Osteoblast (primary cell): Measurements from ENCODE around the gene CCL22. TPM values are rescaled to one million over a fixed set of nuclear protein-coding genes. Genes with fewer than 3 reads are reported as not detected.

ENCODE experiments used
- DNase-seq: peaks from one replicate; pipeline ENCODE4 v3.0.0; 2011; ENCODE audit warnings: low spot score, mixed read lengths; ENCODE audit not compliant: insufficient read length; ENCODE audit errors: missing footprints
- H2AFZ ChIP-seq: 2 replicates; pipeline ENCODE4 v1.6.0; 2011; ENCODE audit warnings: mild to moderate bottlenecking, low read length
- H3K27ac ChIP-seq: 2 replicates; pipeline ENCODE4 v1.5.1; 2011; ENCODE audit warnings: mild to moderate bottlenecking, low read depth, low read length, moderate library complexity
- H3K27me3 ChIP-seq: 2 replicates; pipeline ENCODE4 v1.6.0; 2012; ENCODE audit warnings: mild to moderate bottlenecking, control low read depth, inconsistent platforms, low read length, moderate library complexity; ENCODE audit not compliant: insufficient read depth
- H3K36me3 ChIP-seq: 2 replicates; pipeline ENCODE4 v1.5.1; 2011; ENCODE audit warnings: mild to moderate bottlenecking, low read length, control low read depth, moderate library complexity; ENCODE audit not compliant: insufficient read depth
- H3K4me1 ChIP-seq: 2 replicates; pipeline ENCODE4 v1.5.1; 2011; ENCODE audit warnings: mild to moderate bottlenecking, low read length, control low read depth, moderate library complexity; ENCODE audit not compliant: insufficient read depth
- H3K4me2 ChIP-seq: 2 replicates; pipeline ENCODE4 v1.6.0; 2011; ENCODE audit warnings: mild to moderate bottlenecking, low read length; ENCODE audit not compliant: insufficient read depth
- H3K4me3 ChIP-seq: fragments of 200-600 bp; sonication (generic); 3 replicates; pipeline ENCODE4 v1.5.1; 2012; ENCODE audit warnings: mild to moderate bottlenecking, low read length, inconsistent platforms; ENCODE audit not compliant: insufficient read depth
- H3K79me2 ChIP-seq: 2 replicates; pipeline ENCODE4 v1.6.0; 2012; ENCODE audit warnings: mild to moderate bottlenecking, low read length, control low read depth, inconsistent platforms; ENCODE audit not compliant: insufficient read depth
- H3K9me3 ChIP-seq: 2 replicates; pipeline ENCODE4 v1.5.1; 2011; ENCODE audit warnings: low read depth, low read length, control low read depth
- H4K20me1 ChIP-seq: 2 replicates; pipeline ENCODE4 v1.6.0; 2012; ENCODE audit warnings: mild to moderate bottlenecking, low read length, control low read depth; ENCODE audit not compliant: insufficient read depth
- CTCF ChIP-seq: IDR thresholded peaks from 2 replicates; pipeline ENCODE4 v1.5.1; 2011; ENCODE audit warnings: mild to moderate bottlenecking, low read depth, low read length, moderate library complexity; ENCODE audit errors: extremely low read depth
- total RNA-seq: library from RNA; depleted of rRNA; stranded (reverse); fragments of >200 nt; gene quantifications from 2 replicates; pipeline ENCODE4 v1.2.3, GENCODE V29; 2012

CCL22 gene
- total RNA-seq, 1 donor, result not detected

- no peak for DNase-seq
- H4K20me1 ChIP-seq, result no peaks in the 10 kb centered on the region
- H3K9me3 ChIP-seq, result no peaks in the 10 kb centered on the region
- H3K36me3 ChIP-seq, result no peaks in the 10 kb centered on the region
- no peaks in the 10 kb centered on the region for H3K79me2 ChIP-seq
- no peak overlapping the region for H2AFZ ChIP-seq
- H3K4me1 ChIP-seq, result no peaks in the 10 kb centered on the region
- H3K4me3 ChIP-seq, result no peak overlapping the region
- no peak overlapping the region for H3K4me2 ChIP-seq
- TF ChIP-seq CTCF, result no peak
- no peak overlapping the region for H3K27ac ChIP-seq
- peaks cover 11% of the 10 kb centered on the region for H3K27me3 ChIP-seq
Measured at GRCh38 chr16:57390636-57391295, 32.2 kb downstream of the CCL22 start.

GRCh38 chr16:57391300-57391699 lies 32.7 kb downstream of the CCL22 start:
- no peak for DNase-seq
- no peaks in the 10 kb centered on the region for H3K9me3 ChIP-seq
- peaks cover 10% of the 10 kb centered on the region for H3K27me3 ChIP-seq
- no peak overlapping the region for H3K4me3 ChIP-seq
- no peaks in the 10 kb centered on the region for H4K20me1 ChIP-seq
- no peak for TF ChIP-seq CTCF
- no peak overlapping the region for H3K4me2 ChIP-seq
- no peak overlapping the region for H3K27ac ChIP-seq
- H3K79me2 ChIP-seq, result no peaks in the 10 kb centered on the region
- H2AFZ ChIP-seq, result no peak overlapping the region
- no peaks in the 10 kb centered on the region for H3K36me3 ChIP-seq
- no peaks in the 10 kb centered on the region for H3K4me1 ChIP-seq

- Histone ChIP-seq H3K36me3 (no peaks in the 10 kb centered on the region), H3K27ac (no peak overlapping the region), H3K79me2 (no peaks in the 10 kb centered on the region), H3K27me3 (peaks cover 10% of the 10 kb centered on the region), H2AFZ (no peak overlapping the region), H4K20me1 (no peaks in the 10 kb centered on the region), H3K4me1 (no peaks in the 10 kb centered on the region), H3K4me3 (no peak overlapping the region), H3K4me2 (no peak overlapping the region), H3K9me3 (no peaks in the 10 kb centered on the region)
- DNase-seq, result no peak
- no peak for TF ChIP-seq CTCF
Measured at GRCh38 chr16:57391708-57392107, 33.1 kb downstream of the CCL22 start.

GRCh38 chr16:57392694-57393093 lies 34.1 kb downstream of the CCL22 start:
- H2AFZ ChIP-seq, result no peak overlapping the region
- H3K27me3 ChIP-seq, result peaks cover 14% of the 10 kb centered on the region
- DNase-seq, result no peak
- no peak for TF ChIP-seq CTCF
- H3K4me3 ChIP-seq, result no peak overlapping the region
- no peak overlapping the region for H3K27ac ChIP-seq
- no peak overlapping the region for H3K4me2 ChIP-seq
- H3K9me3 ChIP-seq, result no peaks in the 10 kb centered on the region
- no peaks in the 10 kb centered on the region for H4K20me1 ChIP-seq
- no peaks in the 10 kb centered on the region for H3K79me2 ChIP-seq
- H3K36me3 ChIP-seq, result no peaks in the 10 kb centered on the region
- H3K4me1 ChIP-seq, result no peaks in the 10 kb centered on the region
